CD4-positive, alpha-beta T cell treated with Interleukin-6 at 100 ng/mL for 8 hours (primary cell): ENCODE measurements around the gene RGS11.
A peak's percentile ranks its signal among the peaks of the same experiment; 100 is the strongest.

Source experiments
- DNase-seq: peaks from one replicate; pipeline ENCODE4 v3.0.0-alpha.2; 2020; ENCODE audit warnings: mixed read lengths, low spot score

Gene RGS11

DNA sequence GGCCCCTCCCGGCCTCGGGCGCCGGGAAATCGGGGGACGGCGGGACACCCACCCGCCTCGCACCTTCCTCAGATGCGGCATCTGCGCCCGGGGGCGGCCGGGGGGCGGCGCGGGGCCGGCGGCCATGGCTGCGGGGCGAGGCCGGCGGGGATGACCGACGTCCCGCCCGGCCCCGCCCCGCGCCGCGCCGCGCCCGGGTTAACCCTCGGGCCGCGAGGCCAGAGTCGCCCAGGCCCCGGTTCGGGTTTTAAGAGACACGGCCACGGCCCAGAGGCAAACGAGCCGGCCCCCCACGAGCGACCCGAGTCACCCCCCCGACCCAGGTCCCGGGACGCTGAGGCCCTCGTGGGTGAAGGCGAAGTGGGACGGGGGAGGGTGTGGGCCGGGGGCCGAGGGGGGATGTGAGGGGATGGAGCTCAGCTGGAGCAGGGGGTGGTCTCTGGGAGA is at the start of gene RGS11:
TSS of gene RGS11 (minus strand) at position 159 of the 447 bp plus-strand sequence. CDS start at position 126, 33 bp downstream.
- DNase-seq, result no peak

DNA sequence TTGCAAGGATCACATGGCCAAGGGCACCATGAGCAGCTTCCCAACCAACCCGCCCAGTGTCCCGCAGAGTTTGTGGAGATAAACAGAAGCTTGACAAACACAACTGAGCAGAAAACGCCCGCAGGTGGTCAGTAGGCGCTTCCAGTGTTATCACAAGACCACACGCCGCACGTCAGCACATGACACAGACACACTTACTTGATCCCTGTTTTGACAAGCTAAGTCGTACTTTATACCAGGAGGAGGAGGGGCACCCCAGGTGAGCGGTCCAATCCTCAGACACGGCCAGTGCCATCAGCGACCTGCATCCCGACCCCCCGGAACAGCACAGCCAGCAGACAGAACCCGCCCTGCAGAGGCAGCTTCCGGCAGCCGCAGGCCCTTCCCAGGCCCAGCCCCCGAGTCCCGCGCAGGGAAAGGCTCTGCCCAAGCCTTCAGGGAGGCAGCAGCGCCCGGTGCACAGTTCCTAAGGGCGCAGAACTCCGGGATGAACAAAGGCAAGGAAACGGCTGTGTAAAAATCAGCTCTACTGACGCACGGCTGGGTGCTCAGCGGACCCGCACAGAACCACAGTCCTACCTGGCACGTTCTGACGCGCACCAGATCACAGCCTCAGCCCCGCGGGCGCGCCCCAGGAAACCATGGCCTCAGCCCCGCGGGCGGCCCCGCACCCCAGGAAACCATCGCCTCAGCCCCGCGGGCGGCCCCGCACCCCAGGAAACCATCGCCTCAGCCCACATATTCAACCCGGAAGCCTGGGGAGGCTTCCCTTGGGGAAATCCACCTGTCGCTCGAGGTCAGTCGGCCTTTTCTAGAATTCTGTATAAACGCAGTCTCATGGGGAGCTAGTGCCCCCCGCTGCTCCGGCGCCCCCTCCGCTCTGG is 48.9 kb upstream of the RGS11 start:
- peak; percentile 69 for DNase-seq

DNA sequence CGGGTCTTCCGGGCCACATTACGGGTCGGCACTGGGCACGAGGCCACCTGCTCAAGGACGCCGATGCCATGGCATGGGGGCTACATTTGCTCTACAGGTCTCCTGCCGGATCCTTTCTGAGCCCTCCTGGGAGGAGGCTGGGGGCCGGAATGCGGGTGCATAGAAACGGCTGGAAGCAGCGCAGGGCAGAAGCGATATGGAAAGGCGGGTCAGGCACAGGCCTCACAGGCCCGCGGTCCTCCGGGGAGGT is 48.4 kb upstream of the RGS11 start:
- no peak for DNase-seq

DNA sequence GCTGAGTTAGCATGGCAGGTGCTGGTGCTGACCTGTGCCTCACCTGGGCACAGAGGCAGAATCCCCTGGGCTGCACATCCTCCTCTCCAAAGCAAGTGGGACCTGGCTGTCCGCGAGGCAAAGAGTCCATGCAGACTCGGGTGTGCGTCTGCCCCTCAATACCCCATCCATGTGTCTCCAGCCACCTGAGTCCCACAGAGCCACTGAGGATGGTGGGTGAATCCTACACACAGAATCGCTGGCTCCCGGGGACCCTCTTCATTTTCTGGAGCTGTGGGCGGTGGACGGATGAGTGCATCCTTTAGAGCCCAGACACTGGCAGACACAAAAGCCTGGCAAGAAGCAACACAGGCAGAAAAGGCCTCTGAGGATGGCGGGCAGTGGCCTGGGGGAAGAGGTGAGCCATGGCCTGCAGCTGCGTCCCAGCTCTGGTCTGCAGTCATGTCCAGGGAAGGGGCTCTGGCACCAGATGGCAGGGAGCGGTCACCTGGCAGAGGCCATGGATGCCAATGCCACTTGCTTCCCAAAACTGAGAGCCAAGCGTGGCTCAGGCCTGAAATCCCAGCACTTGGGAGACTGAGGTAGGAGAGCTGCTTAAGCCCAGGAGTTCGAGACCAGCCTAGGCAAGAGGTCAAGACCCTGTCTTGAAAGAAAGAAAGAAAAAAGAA is 46.9 kb upstream of the RGS11 start:
- no peak for DNase-seq

DNA sequence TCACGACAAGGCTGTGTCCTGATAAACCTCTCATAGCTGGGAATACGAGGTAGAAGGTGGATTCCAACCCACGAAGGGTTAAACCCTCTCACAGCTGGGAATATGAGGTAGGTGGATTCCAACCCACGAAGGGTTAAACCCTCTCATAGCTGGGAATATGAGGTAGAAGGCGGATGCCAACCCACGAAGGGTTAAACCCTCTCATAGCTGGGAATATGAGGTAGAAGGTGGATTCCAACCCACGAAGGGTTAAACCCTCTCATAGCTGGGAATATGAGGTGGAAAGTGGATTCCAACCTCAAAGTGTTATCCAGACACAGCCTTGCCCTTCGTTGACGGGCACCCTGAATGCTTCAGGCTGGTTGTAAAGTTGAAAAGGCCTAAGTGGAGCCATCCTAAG is 45.8 kb upstream of the RGS11 start:
- DNase-seq, result no peak

DNA sequence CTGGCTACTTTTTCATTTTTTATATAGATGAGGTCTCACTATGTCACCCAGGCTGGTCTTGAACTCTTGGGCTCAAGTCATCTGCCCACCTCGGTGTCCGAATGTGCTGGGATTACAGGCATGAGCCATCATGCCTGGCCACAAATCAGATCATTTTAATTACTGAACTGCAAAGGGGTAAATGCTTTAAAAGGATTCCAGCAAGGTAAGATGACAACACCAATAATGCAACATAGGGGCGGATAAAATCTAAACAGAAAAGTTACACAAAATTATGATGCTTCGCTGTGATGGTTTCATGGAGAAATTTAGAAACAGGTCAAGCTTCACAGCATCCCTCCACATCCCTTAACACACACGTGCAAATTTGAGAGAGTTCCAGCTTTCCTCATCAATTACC is 44.5 kb upstream of the RGS11 start:
- DNase-seq, result no peak

DNA sequence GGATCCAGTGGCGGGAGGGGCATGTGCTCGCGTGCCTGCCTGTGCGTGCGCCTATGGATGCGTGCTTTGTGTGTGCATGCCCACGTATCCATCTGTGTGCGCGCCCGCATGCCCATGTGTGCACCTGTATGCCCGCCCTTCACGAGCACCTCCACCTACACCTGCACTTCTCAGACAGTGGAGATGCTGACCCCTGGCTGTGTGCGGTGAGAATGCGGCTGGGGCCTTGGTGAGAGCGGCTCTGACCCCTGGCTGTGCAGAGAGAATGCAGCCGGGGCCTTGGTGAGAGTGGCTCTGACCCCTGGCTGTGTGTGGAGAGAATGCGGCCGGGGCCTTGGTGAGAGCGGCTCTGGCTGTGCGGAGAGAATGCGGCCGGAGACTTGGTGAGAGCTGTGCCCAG is 42.9 kb upstream of the RGS11 start:
- no peak for DNase-seq

DNA sequence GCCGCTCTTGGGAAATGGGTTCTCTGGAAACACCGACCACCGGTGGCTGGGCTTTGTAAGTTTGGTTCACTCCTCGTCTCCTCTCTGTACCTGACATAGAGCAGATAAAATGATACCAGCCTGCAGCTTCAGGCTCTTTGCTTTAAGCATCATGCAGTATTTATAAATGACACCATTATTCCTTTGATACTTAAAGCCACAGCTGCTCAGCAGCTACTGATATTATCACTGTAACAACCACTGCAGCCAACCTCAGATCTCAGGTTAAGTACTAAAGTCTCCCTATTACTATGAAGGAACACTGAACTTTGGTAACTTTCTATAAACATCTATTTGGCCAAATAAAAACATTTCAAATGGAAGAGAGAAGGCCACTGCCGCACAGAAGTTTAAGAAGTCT is 41.8 kb upstream of the RGS11 start:
- no peak for DNase-seq

DNA sequence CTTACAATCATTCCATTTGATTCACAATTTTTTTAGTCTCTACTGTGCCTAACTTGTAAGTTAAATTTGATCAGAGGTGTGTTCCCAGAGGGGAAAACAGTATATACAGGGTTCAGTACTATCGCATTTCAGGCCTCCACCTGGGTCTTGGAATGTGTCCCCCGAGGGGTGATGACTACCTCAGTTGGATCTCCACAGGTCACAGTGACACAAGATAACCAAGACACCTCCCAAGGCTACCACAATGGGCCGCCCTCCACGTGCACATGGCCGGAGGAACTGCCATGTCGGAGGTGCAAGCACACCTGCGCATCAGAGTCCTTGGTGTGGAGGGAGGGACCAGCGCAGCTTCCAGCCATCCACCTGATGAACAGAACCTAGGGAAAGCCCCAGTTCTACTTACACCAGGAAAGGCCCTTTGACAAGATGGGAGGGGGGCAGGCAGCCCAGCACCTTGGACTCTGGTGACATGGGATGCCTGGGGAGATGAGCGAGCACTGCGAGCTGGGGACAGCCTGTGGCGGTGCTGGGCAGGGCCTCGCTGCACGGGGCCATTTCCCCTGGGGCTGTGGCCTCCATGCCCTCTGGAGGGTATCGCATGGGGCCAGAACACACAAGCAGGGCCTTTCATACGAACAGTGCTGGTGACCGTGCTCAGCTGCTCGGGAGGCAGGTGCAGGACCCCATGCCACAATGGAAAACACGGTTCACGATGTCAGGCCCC is 41.2 kb upstream of the RGS11 start:
- no peak for DNase-seq

DNA sequence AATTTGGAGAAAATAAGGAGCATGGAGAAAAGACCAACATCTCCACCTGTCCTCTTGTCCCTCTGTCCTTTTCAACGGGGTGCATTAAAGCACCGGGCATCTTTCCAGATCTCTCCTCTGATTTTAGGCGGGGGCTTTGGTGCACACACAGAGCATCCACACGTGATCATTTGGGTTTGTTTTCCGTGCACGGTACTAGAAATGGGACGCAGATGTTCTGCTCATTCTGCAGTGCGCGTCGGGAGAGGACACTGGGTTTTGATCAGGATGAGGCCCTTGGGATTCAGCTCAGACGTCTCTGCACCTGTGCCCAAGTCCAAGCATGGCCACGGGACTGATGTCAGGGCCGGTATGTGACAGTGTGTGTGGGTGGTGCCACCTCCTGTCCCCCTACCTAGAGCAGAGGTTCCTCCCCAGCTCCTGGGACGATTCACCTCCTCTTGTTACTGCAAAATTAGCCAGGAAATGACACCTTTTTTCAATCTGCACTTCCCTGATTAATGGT is 39.1 kb upstream of the RGS11 start:
- DNase-seq, result no peak

DNA sequence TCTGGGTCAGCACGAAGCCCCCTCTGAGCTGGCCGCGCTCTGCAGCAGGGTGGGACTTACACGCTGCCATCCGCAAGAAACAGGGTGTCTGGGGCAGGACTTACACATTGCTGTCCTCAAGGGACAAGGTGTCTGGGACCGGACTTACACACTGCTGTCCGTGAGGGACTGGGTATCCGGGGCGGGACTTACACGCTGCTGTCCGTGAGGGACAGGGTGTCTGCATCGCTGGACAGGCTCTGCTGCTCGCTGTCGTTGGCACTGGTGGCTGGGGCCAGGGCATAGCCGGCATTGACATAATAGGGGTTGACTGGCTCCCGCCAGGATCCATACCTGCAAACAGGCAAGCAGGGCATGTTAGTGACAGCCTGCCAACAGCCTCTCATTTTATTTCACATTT is 38.6 kb upstream of the RGS11 start:
- no peak for DNase-seq

DNA sequence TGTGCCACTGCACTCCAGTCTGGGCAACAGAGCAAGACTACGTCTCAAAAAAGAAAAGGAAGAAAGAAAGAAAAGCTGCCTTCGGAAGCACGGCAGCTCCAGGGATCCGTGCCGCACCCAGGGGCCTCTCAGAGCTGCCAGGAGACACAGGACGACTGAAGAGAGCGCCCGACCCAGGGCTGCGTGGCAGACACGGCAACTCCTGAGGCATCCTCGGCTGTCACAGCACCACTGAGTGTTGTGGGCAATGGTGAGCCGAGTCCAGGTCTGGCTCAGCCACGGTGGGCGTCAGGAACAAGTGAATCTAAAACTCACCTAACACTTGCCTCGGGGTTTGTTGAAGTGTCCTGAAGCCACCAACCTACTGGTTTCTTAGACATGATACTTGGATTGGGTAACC is 36.0 kb upstream of the RGS11 start:
- DNase-seq, result no peak

DNA sequence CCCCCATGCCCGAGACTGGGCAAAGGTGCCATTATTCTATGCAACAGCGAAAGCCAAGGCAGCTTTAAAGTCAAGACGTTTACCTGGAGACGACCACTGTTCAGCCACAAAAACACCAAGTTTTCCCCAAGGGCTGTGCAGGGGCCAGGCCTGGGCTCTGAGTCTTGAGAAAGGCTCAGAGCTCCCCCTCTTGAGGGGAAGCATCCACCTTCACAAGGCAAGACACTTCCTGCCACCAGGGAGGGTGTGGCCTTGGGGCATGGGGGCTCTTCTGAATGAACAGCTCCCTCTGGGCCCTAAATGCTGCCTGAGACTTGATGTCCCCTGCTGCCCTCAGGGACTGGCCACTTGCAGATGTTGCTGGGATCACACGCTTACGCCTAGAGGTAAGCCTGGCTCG is 33.7 kb upstream of the RGS11 start:
- DNase-seq, result peak; percentile 19

DNA sequence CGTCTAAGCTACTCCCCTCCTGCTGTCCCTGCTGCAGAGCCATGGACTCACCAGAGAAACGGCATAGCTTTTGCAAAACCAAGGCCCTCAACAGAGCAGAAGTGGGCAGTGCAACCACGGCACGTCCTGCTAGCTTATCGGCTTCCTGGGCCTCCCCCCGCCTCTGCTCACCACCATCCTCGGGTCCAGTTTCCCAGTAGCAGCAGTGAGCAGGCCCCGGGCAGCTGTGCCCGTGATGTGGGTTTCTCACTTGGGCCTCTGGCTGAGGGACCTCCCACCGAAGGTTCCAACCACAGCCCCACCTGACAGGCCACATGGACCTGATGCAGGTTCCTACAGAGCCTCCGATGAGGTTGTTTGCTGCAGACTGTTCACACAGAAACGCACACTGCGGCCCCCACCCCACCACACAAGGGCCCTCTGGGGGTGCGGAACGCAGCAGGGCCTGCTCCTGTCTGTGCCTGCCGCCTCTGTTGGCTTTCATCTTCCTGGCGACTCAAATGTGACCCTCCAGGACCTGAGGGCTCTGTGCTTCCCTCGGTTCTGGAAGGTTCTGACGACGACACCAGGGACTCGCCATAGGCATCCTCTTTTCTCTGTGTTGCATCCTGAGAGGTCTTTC is 32.1 kb upstream of the RGS11 start:
- DNase-seq, result no peak

DNA sequence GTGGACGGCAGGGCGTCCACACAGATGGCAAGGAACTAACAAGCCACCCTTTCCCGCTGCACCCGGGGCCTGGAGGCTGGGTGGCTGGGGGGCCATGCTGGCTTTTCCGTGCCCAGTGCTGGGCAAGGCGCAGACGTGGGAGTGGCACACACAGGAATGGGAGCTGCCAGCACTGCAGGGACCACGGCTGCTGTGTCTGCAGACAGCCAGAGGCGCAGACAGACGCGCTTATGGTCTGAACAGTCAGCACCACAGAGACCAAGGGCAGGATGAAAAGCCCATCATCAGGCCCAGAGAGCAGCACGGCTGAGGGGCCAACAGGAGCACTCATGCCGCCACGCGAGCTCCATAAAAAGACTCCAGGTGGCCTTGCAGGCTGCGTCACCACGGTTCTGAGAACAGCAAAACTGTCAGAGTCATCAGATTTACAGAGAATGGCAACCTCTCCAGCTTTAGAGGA is 31.2 kb upstream of the RGS11 start:
- DNase-seq, result no peak

DNA sequence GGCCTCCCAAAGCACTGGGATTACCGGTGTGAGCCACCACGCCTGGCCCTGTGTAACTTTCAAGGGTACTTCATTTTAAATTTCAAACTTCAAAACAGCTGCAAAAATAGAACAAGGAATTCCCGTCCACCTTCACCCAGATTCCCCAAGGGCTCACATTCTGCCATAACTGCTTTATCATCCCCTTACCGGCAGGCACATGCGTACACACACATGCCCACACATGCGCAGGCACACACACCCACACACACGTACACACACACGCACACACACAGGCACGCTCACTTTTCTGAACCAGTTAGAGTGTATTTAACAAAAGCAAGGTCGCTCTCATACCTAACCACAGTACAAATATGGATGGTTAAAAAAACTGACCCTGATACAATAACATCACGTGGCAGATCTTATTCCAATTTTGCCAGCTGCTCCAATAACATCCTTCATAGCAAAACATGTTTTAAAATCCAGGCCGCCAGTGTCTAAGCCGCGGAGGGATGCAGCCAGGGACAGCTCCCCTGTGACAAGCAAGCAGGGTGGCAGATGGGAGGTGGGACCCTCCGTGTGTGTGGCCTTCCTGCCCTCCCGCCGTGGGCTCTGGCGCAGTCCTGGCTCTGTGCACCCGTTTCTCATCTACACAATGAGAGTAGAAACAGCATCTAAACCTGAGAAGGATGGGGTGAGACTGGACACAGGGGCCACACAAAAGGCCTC is 30.3 kb upstream of the RGS11 start:
- DNase-seq, result no peak

DNA sequence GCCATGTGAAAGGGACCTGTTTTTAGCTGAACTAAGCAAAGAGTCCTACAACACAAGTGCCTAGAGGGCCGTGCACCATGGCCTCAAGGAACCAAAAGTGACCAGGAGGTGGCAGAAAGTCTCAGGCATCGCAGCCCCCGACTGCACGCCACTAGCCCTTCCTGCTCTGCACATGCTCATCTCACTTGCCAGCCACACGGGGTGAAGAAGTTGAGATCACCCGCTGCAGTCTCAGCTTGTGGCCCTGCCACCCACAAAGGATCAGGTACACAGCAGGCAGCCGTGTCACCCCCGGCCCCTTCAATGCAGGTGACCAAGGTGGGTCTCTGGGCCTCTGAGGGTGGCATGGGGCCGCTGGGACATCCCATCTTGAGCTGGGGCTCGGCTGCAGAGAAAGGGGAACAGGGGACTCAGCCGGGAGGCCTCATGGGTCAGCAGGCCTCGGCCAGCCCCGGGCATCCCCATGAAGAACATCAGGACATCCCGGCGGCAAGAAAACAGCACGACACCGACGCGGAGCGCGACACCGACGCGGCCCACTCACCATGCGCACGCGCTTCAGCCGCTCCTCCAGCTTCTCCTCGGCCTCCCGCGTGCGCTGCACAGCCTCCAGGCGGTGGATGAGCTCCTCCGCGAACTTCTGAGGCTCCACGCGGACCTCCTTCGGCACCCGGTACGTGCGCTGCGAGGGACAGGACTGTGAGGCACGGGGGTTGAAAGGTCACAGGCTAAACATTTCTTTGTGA is 28.2 kb upstream of the RGS11 start:
- no peak for DNase-seq

DNA sequence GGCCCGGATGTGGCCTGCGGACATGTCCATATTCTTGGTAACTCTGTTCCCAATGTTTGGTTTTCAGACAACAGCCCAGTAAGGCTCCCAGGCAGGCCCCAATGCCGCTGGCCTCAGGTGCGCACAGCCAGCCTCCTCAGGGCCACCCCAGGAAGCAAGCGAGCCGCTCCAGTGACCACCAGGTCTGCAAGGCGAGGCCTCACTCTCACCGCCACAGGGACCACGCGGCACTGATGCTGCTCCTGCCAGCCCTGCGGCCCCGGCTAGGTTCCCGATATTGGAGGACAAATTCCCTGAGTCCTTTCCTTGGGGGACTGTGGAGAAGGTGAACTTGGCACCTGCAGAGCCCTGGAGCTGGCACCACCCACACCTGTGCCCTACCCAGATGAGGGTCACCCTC is 26.2 kb upstream of the RGS11 start:
- no peak for DNase-seq

DNA sequence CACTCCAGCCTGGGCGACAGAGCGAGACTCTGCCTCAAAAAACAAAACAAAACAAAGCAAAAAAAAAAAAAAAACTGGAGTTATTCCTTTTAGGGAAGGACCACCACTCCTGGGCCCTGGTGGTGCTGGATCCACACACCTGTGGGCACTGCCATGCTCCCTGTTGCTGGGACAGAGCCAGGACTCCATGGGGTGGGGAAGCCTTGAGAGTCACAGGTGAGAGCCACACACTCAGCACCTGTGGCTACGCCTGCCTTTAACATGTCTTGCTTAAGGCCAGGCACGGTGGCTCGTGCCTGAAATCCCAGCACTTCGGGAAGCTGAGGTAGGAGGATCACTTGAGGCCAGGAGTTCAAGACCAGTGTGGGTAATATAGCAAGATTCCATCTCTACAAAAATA is 25.5 kb upstream of the RGS11 start:
- DNase-seq, result no peak

DNA sequence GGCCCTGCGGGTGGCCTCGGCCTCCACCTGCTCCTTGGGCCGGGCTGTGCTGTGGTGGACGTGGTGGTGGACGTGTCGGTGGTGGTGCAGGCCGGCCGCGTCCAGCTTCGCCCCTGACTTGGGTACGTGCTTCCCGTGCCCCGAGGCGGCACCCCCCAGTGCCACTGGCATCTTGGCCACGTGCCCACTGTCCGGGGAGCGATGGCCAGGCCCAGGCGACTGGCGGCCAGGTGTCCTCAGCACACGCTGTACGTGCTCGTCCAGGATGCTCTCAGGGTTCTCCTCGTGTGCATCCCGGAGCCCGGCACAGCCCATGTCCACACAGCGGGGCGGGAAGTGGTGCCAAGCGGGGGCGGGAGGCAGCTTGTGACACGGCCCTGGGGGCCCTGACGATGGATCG is 22.1 kb upstream of the RGS11 start:
- no peak for DNase-seq
